Adrenal gland (tissue), 5 donors: Measurements from ENCODE around the gene DDX28.

Experiments used
- CTCF ChIP-seq, 6 experiments: fragments of 450-650 bp in 4 of 6; fragments of 200-600 bp in 2 of 6; sonication (generic) in 1 of 6; IDR thresholded peaks; 1 replicate in 5 of 6; 2 replicates in 1 of 6; pipeline versions ENCODE4 v1.5.1 to v1.8.0; 2016 to 2021; ENCODE audit warnings: antibody characterized with exemption in 6 of 6, mild to moderate bottlenecking in 2 of 6, moderate library complexity in 1 of 6
- POLR2A ChIP-seq, 2 donors: fragments of 450-650 bp; IDR thresholded peaks; one replicate each; pipeline ENCODE4 v1.6.1; 2017; ENCODE audit warnings: antibody characterized with exemption in 2 of 2, mild to moderate bottlenecking in 2 of 2, moderate library complexity in 1 of 2
- donor health status: DM: no; HTN: no; CAD: no.

GRCh38 chr16:67989322-67990017, 33.6 kb downstream of the DDX28 start:
- no peak for TF ChIP-seq POLR2A (IDR thresholded peaks at IDR 0.05)
- no peak for TF ChIP-seq CTCF (IDR thresholded peaks at IDR 0.05)
